HL-60/S4 (cell line): ENCODE data around the gene SIPA1.

Experiments used
- in situ Hi-C: fragments of 300-500 bp; cut with MboI; formaldehyde crosslinking; loops from 2 replicates; pipeline ENCODE4 v1.14.3; 2022; ENCODE audit warnings: low sequenced_read_pairs

The SIPA1 gene

DNA sequence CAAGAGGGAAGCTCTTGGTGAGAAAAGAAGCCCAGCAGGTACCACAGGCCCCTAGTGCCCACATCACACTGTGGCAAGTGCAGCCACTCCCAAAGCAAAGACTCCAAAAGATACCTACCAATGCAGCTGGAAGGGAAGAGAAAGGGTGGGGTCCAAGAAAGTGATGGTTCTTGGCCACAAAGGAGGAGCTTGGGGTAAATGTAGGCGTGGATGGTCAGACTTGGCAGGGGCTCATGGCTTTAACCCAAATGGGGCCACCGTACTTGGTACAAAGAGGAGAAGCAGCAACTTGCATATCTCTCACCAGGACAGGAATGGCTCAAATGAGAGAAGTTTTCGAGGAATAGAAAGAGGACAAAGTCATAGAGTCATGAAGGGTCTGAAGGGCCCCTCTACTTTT, 28.7 kb upstream of the SIPA1 start:
- in situ Hi-C loops = no loop called here

DNA sequence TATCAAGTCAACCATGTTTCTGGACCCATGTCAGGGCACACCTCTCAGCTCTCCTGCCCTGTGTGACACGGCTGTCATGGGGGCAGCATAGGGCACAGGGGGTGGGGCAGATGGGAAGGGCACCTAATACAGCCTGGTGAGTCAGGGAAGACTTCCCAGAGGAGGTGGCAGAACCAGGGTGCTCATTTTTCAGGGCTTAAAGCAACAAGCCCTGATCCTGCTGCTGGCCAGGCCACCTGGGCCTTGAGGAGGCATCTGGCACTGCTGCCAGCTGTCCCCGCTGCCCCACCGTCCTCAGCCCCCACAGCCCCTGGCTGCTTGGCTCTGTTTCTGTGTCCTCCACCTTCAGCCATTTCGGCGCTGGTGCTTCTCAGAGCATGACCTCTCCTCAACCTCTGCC, 28.2 kb upstream of the SIPA1 start:
- in situ Hi-C loops = no loop called here

GRCh38 chr11:65610404-65610803, 27.5 kb upstream of the SIPA1 start:
- in situ Hi-C loops = no loop called here

GRCh38 chr11:65611028-65611757, 26.7 kb upstream of the SIPA1 start:
- in situ Hi-C loops = no loop called here

DNA sequence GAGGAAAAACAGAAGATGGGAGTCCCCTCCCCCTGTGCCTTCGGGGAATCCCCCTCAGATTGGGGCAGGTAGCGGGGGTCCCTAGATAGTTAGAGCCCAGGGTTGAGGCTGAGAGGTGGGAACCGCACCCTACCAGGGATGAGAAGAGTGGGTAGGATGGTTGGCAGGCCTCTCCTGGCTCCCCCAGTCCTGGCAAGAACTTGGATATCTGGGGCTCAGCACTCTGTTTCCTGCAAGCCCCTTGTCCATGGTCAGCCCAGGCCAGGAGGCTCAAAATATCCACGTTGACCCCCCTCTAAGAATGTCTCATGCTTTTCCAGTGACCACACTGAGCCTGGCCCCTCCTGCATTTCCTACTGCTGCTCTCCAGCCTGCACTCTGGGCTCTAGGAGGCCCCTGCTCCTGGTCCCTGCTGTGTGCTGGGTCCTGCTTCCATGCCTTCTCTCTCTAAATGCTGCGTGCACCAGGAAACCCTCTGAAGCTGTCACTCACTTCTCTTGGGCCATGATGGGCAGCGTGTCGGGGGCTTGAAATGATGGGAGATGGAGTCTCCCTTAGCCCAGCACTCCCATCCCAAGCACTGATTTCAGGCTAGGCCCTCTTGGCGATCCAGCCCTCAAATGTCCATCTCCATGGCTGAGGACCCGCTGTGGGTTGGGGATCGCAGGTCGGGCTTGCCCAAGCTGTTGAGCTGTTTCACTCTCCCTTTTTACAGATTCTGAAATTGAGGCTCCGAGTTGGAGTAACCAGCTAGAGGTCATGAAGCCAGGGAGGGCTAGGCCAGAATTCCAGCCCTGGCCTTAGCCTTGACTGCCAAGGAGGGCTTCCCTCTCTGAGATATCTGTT, 25.9 kb upstream of the SIPA1 start:
- in situ Hi-C loops = no loop called here

GRCh38 chr11:65612691-65613090, 25.2 kb upstream of the SIPA1 start:
- in situ Hi-C loops = no loop called here

DNA sequence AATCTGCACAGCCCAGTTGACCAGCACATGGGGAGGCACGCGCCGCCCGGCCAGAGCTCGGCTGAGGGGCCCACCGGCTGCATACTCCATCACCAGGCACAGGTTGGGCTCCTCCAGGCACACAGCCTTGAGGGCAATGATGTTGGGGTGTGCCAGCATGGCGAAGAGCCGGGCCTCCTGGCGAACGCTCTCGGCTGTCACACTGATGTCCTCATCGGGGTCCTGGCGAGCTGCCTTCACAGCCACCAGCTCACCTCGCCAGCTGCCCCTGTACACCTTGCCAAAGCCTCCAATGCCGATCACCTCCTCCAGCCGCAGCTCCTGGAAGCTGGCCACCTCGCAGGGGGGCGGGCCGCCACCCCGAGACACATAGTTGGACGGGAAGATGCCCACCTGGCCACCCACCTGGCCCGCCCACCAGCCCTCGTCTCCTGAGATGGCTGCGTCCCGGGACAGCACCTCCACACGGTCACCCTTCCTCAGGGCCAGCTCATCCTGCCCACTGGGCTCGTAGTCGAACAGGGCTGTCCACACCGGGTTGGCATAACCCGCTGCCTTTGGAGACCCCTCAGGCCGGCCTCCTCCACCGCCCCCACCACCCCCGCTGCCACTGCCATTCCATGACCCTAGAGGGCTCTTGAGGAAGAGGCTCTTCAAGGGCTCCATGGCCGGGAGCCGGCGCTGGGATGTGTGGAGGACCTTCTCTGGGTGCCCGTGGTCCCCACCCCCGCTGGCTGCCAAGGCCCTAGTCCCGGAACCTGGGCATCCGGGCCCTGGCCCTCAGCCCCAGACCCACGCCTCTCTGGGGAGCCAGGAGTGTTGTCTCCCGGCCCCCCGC, 24.6 kb upstream of the SIPA1 start:
- in situ Hi-C loops = no loop called here

DNA sequence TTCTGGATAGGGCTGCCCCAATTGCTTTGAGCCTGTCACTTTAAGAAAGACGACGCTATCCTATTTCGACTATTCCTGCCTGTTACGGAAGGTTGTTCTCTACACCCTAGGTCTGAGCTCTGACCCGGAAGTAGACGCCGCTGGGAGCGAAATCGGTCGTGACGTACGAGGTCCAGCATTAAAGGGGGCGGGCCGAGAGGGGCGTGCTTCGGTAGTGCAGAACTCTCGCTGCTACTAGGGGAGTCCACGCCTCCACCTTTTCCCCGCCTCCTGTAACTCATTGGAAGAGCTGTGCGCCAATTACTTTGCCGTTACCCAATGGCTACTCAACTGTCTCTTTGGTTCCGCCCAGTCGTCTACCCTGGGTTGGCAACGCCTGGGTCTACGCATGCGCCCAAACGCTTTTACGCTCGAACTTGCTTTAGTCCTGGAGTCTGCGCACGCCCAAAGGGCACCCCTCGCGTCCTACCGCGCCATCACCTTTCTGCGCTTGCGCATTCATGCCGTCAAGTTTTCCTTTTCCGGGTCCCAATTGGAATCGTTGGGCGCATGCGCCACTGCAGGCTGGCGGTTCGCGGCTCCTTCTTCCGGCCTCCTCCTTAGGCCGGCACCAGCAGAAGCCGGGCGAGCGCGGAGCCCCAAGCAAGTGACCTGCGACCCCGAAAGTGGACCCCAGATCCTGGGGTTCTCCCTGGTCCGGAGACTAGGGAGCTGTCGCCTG, 22.5 kb upstream of the SIPA1 start, which contains the start of gene PCNX3:
TSS of gene PCNX3 (plus strand) at position 548 of the 721 bp plus-strand sequence. CDS start 536 bp downstream, outside the sequence.
- in situ Hi-C loops = no loop called here

- in situ Hi-C loops = no loop called here
These were observed 21.8 kb upstream of the SIPA1 start for GRCh38 chr11:65615950-65616574.

DNA sequence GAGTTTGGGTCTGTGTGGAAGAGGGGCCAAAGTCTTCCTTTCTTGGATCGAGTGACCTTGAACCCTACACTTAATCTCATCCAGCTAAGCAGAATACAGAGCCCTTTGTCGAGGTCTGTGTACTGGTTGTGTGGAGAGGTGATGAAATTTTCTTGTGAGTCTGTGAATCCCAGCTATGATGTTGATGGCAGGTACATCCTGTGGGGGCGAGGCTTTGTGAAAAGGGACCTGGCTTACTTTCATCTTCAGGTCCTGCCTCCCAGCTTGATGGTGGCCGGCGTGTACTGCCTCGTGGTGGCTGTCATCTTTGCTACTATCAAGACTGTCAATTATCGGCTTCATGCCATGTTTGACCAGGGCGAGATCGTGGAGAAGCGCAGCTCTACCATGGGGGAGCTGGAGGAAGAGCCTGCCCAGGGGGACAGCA, 21.3 kb upstream of the SIPA1 start:
- in situ Hi-C loops = no loop called here

GRCh38 chr11:65617136-65617850, 20.6 kb upstream of the SIPA1 start:
- in situ Hi-C loops = no loop called here

DNA sequence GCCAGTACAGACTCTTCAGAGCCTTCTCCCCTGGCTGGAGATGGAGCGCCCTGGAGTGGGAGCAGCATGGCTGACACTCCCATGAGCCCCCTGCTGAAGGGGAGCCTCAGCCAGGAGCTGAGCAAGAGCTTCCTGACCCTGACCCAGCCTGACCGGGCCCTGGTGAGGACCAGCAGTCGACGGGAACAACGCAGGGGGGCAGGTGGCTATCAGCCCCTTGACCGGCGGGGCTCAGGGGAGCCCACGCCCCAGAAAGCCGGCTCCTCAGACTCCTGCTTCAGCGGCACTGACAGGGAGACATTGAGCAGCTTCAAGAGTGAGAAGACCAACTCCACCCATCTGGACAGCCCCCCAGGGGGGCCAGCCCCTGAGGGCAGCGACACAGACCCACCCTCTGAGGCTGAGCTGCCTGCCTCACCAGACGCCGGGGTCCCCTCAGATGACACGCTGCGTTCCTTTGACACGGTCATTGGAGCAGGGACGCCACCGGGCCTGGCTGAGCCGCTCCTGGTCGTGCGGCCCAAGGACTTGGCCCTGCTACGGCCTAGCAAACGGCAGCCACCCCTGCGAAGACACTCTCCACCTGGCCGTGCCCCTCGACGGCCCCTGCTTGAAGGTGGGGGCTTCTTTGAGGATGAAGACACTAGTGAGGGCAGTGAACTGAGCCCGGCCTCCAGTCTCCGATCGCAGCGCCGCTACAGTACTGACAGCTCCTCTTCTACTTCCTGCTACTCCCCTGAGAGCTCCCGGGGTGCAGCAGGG, 19.7 kb upstream of the SIPA1 start:
- in situ Hi-C loops = no loop called here

- in situ Hi-C loops = no loop called here
These were observed 19.1 kb upstream of the SIPA1 start for GRCh38 chr11:65618763-65619162.

- in situ Hi-C loops = no loop called here
These were observed 18.5 kb upstream of the SIPA1 start for GRCh38 chr11:65619281-65619928.

DNA sequence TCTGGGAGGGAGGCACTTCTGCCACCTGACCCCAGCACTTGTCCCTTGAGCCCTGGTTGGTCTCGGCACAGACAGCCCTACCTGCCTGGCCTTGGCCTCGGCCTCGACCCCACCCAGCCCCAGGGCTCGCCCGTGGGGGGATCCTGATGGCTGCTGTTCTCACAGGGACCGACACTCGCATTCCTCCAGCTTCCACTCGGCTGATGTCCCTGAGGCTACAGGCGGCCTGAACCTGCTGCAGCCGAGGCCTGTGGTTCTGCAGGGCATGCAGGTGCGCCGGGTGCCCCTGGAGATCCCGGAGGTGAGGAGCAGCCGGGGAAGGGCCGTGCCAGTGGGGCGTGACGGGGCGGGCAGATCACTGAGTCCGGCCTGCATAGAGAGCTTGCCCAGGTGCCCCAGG, 17.2 kb upstream of the SIPA1 start:
- in situ Hi-C loops = no loop called here

- in situ Hi-C loops = no loop called here
These were observed 16.4 kb upstream of the SIPA1 start for GRCh38 chr11:65621460-65621859.

DNA sequence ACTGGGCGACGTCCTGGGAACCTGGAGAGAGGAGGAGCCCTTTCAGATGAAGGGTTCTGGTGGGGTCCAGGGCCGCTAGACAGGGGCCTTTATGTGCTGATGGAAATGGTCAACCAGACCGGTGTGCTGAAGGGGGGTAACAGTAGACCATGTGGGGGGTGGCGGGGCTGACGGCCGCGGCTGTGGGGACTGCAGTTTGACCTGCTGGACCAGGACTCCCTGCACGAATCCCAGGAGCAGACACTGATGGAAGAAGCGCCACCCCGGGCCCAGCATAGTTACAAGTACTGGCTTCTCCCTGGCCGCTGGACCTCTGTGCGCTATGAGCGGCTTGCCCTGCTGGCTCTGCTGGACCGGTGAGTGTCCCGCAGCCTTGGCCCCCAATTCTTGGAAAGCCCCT, 15.9 kb upstream of the SIPA1 start:
- in situ Hi-C loops = no loop called here

DNA sequence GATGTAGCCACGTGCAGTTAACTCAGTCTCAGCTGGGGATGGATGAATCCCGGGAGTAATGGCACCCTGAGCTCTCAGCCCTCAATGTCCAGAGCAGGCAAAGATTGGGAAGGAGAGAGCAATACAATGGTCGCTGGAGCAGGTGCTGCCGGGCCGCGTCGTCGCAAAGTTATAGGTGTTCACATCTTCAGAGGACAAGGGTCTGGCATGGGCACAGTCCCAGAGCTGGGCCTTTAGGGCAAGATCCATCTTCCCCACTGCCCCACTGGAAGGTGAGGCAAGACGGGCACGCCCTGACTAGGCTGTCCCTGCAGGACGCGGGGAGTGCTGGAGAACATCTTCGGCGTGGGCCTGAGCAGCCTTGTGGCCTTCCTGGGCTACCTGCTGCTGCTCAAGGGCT, 14.7 kb upstream of the SIPA1 start:
- in situ Hi-C loops = no loop called here
